8988T (cell line): ENCODE measurements around the gene MAGI1.

Experiments used
- DNase-seq: peaks from one replicate; pipeline ENCODE4 v3.0.0; 2011

Gene MAGI1

DNA sequence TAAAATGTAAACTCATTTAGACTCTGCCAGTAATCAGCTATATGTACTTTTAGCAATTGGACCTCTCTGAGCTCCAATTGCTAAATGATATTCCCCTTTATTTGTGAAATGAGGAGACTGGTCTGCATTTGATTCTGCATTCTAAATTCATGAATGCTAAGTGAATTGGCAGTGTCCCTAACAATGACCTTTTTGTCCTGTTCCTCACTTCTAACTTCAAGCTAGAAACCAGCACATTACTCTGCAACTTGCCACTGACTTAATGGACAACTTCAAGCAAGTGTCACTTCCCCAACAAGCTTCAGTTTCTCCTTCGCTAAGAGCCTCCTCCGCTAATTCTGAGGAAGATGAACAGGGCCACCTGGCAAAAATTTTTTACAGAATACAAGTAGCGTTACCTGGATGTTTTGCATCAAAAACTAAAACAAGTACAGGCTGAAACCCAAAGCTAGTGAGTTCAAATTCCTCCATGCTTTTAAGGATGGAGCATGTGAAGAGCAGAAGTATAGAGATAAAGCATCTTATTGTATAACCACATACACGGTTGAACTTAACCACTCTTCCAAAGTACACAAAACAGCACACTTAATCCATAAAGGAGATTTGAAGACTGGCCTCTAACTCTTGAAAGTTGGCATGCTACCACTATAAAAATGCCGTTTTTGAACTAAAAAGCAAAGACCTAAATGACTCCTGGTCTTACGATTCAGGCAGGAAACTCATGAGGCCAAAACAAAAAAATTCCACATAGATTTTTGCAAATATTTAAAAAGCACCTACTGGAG lies 207.6 kb downstream of the MAGI1 start:
- DNase-seq, result no peak

- no peak for DNase-seq
These were observed 209.5 kb downstream of the MAGI1 start for GRCh38 chr3:65829228-65829627.

GRCh38 chr3:65828706-65829105 lies 210.0 kb downstream of the MAGI1 start:
- no peak for DNase-seq

- DNase-seq, result no peak
These were observed 211.6 kb downstream of the MAGI1 start for GRCh38 chr3:65827076-65827475.

- DNase-seq, result no peak
These were observed 214.6 kb downstream of the MAGI1 start for GRCh38 chr3:65824166-65824565.

GRCh38 chr3:65820600-65820999 lies 218.1 kb downstream of the MAGI1 start:
- DNase-seq, result no peak

GRCh38 chr3:65819896-65820295 lies 218.8 kb downstream of the MAGI1 start:
- no peak for DNase-seq

GRCh38 chr3:65817553-65818126 lies 221.1 kb downstream of the MAGI1 start:
- no peak for DNase-seq

DNA sequence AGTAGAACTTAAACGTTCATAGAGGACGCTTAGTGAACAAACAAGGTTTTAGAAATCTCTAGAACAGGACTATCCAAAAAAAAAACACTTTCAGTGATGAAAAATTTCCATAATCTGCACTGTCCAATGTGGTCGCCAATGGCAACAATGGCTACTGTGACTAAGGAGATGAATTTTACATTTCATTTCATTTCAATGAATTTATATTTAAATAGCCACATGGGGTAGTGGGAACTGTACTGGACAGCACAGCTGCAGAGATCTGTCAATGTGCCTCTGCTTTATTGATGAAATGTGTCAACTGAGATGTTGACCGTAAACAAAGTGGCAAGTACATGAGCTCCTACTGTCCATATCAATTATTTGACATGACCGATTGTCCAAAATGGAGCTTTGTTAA lies 222.5 kb downstream of the MAGI1 start:
- no peak for DNase-seq

DNA sequence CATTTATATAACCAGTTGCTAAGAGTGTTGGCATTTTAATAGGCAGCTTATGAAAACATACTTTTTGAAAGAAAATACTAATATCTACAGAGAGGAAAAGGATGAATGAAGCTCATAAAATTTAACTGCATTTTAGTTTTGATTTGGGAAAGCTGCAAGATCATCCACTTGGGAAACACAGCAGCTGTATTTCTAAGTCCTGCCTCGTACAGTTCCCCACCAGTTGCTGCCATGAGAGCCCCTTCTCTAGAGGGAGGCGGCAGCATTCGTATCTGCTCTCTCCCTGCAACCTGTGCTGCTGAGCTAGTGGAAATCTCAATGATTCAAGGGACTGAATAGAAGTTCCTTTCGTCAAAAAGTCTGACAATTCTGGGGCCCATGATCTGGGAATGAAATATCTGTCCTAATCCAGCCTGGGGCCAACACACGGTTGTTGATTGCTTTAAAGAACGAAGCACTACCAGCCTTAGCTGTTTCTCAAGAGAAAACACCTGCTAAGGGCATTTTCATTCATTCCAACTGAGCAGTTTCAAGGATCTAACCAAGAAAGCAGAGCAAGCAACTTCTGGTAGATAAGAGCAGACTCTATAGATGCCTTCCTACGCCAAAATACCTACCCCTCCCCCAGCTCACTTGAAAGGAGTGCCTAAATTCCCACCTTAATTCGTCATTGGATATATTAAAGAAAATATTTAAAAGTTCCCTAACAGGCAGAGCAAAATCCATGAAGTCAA lies 223.7 kb downstream of the MAGI1 start:
- DNase-seq, result no peak

GRCh38 chr3:65811892-65812291 lies 226.8 kb downstream of the MAGI1 start:
- DNase-seq, result no peak

DNA sequence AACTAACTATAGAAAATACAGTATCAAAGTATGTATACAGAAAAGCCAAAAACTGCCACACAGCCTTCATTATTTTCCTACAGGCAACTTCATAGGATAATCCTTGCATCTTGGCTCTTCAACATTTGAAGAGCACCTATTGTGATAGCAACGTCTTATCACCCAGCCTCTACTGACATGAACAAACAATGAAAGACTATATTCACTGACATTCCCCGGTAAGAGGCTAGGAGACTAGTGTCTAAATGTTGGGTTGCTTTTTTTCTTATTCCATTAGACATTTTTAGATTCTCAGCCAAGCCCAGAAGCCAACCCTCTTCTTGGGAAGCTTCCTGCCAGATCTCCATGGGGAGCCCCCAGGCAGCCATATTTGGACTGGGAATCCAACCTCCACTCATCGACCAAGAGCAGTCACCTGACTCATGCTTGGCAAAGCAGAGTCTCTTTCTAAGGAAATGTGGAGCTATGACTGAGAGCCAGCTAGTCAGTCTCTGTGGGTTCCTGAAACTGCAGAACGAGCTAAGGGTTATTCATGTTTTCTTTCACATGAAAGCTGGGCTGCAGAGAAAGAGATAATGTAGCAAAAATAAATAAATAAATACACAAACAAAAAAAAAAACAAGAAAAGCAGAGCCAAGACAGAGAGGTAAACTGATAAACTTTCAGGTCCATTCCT lies 227.5 kb downstream of the MAGI1 start:
- no peak for DNase-seq

GRCh38 chr3:65810302-65810701 lies 228.4 kb downstream of the MAGI1 start:
- DNase-seq, result no peak

DNA sequence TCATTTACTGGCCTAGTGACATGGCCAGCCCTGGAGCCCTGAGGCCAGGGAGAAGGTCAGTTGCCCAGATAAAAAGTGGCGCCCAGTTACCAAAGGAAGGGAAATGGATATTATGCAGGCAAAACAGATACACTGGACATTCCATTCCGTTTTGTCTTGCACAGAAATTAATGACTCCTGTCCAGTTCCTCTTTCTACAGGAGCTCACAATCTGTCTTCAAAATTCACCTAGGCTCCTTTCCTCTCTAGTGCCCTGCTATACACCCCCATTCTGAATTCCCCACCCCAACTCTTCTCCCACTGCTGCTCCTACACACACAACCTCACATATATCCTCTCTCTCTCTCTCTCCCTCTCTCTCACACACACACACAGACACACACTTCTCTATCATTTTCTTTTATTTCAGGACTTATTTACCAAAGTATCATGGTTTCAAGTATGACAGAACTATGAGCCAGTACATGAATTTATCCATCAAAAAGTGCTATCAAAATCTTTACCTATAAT lies 229.0 kb downstream of the MAGI1 start:
- no peak for DNase-seq

GRCh38 chr3:65808824-65809223 lies 229.9 kb downstream of the MAGI1 start:
- no peak for DNase-seq

- no peak for DNase-seq
These were observed 230.3 kb downstream of the MAGI1 start for GRCh38 chr3:65808407-65808806.

- no peak for DNase-seq
These were observed 231.5 kb downstream of the MAGI1 start for GRCh38 chr3:65807225-65807624.

- no peak for DNase-seq
These were observed 232.1 kb downstream of the MAGI1 start for GRCh38 chr3:65806600-65806999.

DNA sequence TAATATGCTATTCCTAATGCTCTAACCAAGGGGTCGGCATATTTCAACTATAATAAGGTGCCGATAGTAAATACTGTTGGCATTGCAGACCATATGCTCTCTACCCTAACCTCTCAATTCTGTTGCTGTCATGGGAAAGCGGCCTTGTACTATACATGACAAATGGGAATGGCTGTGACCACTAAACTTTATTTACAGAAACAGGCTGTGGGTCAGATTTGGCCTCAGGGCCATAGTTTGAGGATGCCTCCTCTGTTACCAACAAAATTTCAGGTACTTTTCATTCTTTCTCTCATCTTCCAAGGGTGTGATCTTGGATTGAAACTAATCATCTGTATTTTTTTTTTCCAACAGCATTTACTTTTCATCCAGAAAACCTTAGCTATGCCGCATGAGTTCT lies 242.0 kb downstream of the MAGI1 start:
- DNase-seq, result no peak

DNA sequence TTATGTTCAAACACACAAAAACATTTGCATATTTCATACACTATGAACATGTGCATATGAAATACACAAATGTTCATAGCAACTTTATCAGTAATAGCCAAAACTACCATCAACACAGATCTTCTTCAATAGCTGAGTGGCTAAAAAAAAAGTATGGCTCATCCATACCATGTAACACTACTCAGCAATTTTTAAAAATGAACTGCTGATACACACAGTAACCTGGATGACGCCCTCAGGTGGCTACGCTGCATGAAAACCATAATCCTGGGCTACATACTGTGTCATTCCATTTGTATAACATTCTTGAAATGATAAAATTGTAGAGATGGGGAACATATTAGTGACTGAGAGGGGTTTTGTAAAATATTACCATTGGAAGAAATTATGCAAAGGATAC lies 243.6 kb downstream of the MAGI1 start:
- no peak for DNase-seq

DNA sequence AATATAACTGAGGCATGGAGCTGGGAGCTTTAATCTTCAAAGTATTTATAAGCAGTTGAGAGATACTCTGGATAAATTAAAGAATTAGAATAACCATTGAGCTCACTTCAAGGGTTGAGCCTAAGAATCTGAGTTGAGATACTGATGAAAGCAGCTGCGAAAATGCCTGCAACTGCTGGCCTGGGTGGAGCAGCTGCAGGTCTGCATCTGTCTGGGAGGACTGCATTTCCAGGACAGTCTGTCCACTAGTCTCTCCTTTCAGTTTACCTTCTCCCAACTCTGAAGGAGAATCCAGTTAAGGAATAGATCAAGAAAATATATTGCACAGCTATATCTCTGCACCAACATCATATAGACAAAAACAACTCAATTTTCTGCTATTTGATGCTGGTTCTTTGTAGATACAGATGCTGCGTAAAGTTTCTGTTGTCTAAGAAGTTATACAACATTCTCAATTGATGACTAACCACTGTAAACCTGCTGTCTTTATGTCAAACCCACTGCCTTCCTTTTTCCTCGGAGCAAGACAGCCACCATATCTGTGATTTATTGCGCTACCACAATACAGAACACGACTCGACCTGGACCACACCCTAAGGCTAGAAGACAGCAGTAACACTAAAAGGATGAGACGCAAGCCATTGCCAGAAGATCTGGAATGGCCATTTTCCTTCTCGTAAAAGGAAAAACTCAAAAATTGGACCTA lies 245.1 kb downstream of the MAGI1 start:
- DNase-seq, result no peak

DNA sequence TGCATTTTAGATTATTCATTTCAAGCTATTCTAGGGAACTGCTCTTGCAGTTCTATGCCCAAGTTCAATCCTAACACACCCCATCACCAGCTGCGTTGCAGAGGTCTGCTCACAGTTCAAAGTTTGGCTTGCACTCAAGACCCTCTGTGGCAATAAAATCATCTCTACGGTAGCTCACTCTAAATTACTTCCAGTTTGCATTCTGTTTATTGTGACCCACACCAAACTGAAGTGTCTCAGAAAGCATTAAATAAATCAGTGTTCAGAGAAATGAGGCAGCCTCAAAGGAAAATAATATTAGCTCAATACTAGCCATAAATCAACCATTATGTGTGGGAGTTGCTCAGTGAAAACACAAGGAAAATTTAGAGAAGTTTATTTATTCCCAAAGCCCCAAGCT lies 250.3 kb downstream of the MAGI1 start:
- DNase-seq, result no peak

DNA sequence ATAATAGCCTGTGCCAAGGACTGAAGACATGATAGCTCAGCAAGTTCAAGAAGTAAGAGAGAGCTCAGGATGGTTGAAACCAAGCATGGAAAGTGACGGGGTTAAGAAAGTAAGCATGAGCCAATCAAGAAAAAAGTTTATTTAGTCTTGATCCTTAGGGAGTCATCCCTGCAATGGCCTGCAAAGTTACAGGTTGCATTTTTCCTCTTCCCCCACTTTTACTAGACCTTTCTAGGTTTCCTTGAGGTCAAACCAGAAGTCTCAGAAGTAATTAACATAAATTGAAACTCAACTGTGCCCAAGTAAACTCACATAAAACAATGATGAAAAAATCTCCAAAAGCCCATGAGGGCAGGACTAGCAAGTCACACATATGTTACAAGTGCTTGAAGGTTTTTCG lies 250.9 kb downstream of the MAGI1 start:
- DNase-seq, result no peak
